T-helper 1 cell treated with Interleukin-12 subunit alpha and Interleukin-12 subunit beta and Interleukin-4 antibody, amounts not matched to agents 30 μg/mL and 1 μg/mL, for 36 hours (primary cell): Measurements from ENCODE around the gene ANO8.

Experiments used
- H3K27ac Mint-ChIP-seq: one replicate; pipeline ENCODE4 v1.8.0; 2021; ENCODE audit warnings: mild to moderate bottlenecking, mixed read lengths
- H3K27me3 Mint-ChIP-seq: one replicate; pipeline ENCODE4 v1.8.0; 2021; ENCODE audit warnings: low read depth, mixed read lengths
- H3K36me3 Mint-ChIP-seq: one replicate; pipeline ENCODE4 v1.8.0; 2021; ENCODE audit warnings: low read depth, mixed read lengths
- H3K4me1 Mint-ChIP-seq: one replicate; pipeline ENCODE4 v1.8.0; 2021; ENCODE audit warnings: low read depth, mixed read lengths
- H3K4me3 Mint-ChIP-seq: one replicate; pipeline ENCODE4 v1.8.0; 2021; ENCODE audit warnings: mild to moderate bottlenecking, moderate library complexity, mixed read lengths
- H3K9me3 Mint-ChIP-seq: one replicate; pipeline ENCODE4 v1.8.0; 2021; ENCODE audit warnings: mixed read lengths

Gene ANO8

GRCh38 chr19:17312189-17313113, 22.2 kb downstream of the ANO8 start:
- H3K36me3 Mint-ChIP-seq = peaks cover 19% of the 10 kb centered on the region
- H3K27me3 Mint-ChIP-seq = no peaks in the 10 kb centered on the region
- H3K27ac Mint-ChIP-seq = no peak overlapping the region
- H3K4me1 Mint-ChIP-seq = peaks cover 33% of the 10 kb centered on the region
- no peak overlapping the region for H3K4me3 Mint-ChIP-seq
- no peaks in the 10 kb centered on the region for H3K9me3 Mint-ChIP-seq

GRCh38 chr19:17311455-17312188, 23.0 kb downstream of the ANO8 start:
- H3K4me1 Mint-ChIP-seq = peaks cover 35% of the 10 kb centered on the region
- no peaks in the 10 kb centered on the region for H3K27me3 Mint-ChIP-seq
- peak overlapping the region; percentile 25 for H3K4me3 Mint-ChIP-seq
- no peaks in the 10 kb centered on the region for H3K9me3 Mint-ChIP-seq
- H3K27ac Mint-ChIP-seq = no peak overlapping the region
- peaks cover 19% of the 10 kb centered on the region for H3K36me3 Mint-ChIP-seq

GRCh38 chr19:17309965-17310461, 24.6 kb downstream of the ANO8 start:
- Mint-ChIP-seq H3K4me1 (peaks cover 37% of the 10 kb centered on the region), H3K9me3 (no peaks in the 10 kb centered on the region), H3K27me3 (no peaks in the 10 kb centered on the region), H3K27ac (peak overlapping the region; percentile 95), H3K4me3 (peak overlapping the region; percentile 97), H3K36me3 (peaks cover 10% of the 10 kb centered on the region)

GRCh38 chr19:17309198-17309964, 25.3 kb downstream of the ANO8 start, which contains the start of gene DDA1:
TSS of gene DDA1 (plus strand) at chr19:17309563. CDS start at chr19:17309655, 92 bp downstream.
- peaks cover 41% of the 10 kb centered on the region for H3K4me1 Mint-ChIP-seq
- peaks cover 10% of the 10 kb centered on the region for H3K36me3 Mint-ChIP-seq
- peak within 1 kb of the TSS; percentile 97 for H3K4me3 Mint-ChIP-seq
- H3K9me3 Mint-ChIP-seq = no peaks in the 10 kb centered on the region
- H3K27ac Mint-ChIP-seq = peak within 1 kb of the TSS; percentile 95
- no peaks in the 10 kb centered on the region for H3K27me3 Mint-ChIP-seq

- H3K4me3 Mint-ChIP-seq = peak overlapping the region; percentile 71
- H3K36me3 Mint-ChIP-seq = peaks cover 4% of the 10 kb centered on the region
- H3K4me1 Mint-ChIP-seq = peaks cover 45% of the 10 kb centered on the region
- H3K27ac Mint-ChIP-seq = peak overlapping the region; percentile 77
- H3K9me3 Mint-ChIP-seq = no peaks in the 10 kb centered on the region
- no peaks in the 10 kb centered on the region for H3K27me3 Mint-ChIP-seq
Observed at GRCh38 chr19:17307876-17308377, 26.7 kb downstream of the ANO8 start.

- peak overlapping the region; percentile 88 for H3K4me3 Mint-ChIP-seq
- H3K36me3 Mint-ChIP-seq = peaks cover 4% of the 10 kb centered on the region
- H3K27ac Mint-ChIP-seq = peak overlapping the region; percentile 77
- no peaks in the 10 kb centered on the region for H3K9me3 Mint-ChIP-seq
- peaks cover 47% of the 10 kb centered on the region for H3K4me1 Mint-ChIP-seq
- H3K27me3 Mint-ChIP-seq = no peaks in the 10 kb centered on the region
Observed at GRCh38 chr19:17306285-17306714, 28.4 kb downstream of the ANO8 start.

GRCh38 chr19:17305517-17306284, 29.0 kb downstream of the ANO8 start, which contains the start of gene MRPL34:
TSS of gene MRPL34 (plus strand) at chr19:17305872. CDS start at chr19:17305893, 21 bp downstream.
- H3K9me3 Mint-ChIP-seq = no peaks in the 10 kb centered on the region
- peaks cover 4% of the 10 kb centered on the region for H3K36me3 Mint-ChIP-seq
- peak within 1 kb of the TSS; percentile 77 for H3K27ac Mint-ChIP-seq
- H3K27me3 Mint-ChIP-seq = no peaks in the 10 kb centered on the region
- peak within 1 kb of the TSS; percentile 88 for H3K4me3 Mint-ChIP-seq
- peaks cover 45% of the 10 kb centered on the region for H3K4me1 Mint-ChIP-seq

GRCh38 chr19:17305216-17305516, 29.5 kb downstream of the ANO8 start:
- Mint-ChIP-seq H3K9me3 (no peaks in the 10 kb centered on the region), H3K4me1 (peaks cover 40% of the 10 kb centered on the region), H3K27ac (peak overlapping the region; percentile 77), H3K27me3 (no peaks in the 10 kb centered on the region), H3K36me3 (peaks cover 4% of the 10 kb centered on the region), H3K4me3 (peak overlapping the region; percentile 88)

- H3K4me3 Mint-ChIP-seq = peak overlapping the region; percentile 88
- no peaks in the 10 kb centered on the region for H3K9me3 Mint-ChIP-seq
- H3K27me3 Mint-ChIP-seq = no peaks in the 10 kb centered on the region
- H3K27ac Mint-ChIP-seq = peak overlapping the region; percentile 77
- peaks cover 4% of the 10 kb centered on the region for H3K36me3 Mint-ChIP-seq
- peaks cover 38% of the 10 kb centered on the region for H3K4me1 Mint-ChIP-seq
Observed at GRCh38 chr19:17304386-17305215, 30.1 kb downstream of the ANO8 start.

GRCh38 chr19:17303940-17304267, 30.8 kb downstream of the ANO8 start:
- H3K27ac Mint-ChIP-seq = no peak overlapping the region
- H3K9me3 Mint-ChIP-seq = no peaks in the 10 kb centered on the region

GRCh38 chr19:17303167-17303939, 31.3 kb downstream of the ANO8 start, which contains the start of gene ABHD8:
TSS of gene ABHD8 (minus strand) at chr19:17303425. CDS start at chr19:17301616, 1,809 bp downstream.
- H3K4me1 Mint-ChIP-seq = peaks cover 33% of the 10 kb centered on the region
- no peaks in the 10 kb centered on the region for H3K27me3 Mint-ChIP-seq
- peak within 1 kb of the TSS; percentile 55 for H3K27ac Mint-ChIP-seq

More at GRCh38 chr19:17303940-17304267, 30.8 kb downstream of the ANO8 start:
- peaks cover 33% of the 10 kb centered on the region for H3K4me1 Mint-ChIP-seq
- no peaks in the 10 kb centered on the region for H3K27me3 Mint-ChIP-seq
- H3K4me3 Mint-ChIP-seq = peak overlapping the region; percentile 61
- H3K36me3 Mint-ChIP-seq = peaks cover under 1% of the 10 kb centered on the region

More at GRCh38 chr19:17303167-17303939, 31.3 kb downstream of the ANO8 start, which contains the start of gene ABHD8:
- H3K4me3 Mint-ChIP-seq = peak within 1 kb of the TSS; percentile 69
- no peaks in the 10 kb centered on the region for H3K9me3 Mint-ChIP-seq
- peaks cover 3% of the 10 kb centered on the region for H3K36me3 Mint-ChIP-seq
